GM19438 (cell line): ENCODE results near the gene MMD.

Experiments used
- ATAC-seq: cut with Tn5 transposase; IDR thresholded peaks from one replicate; pipeline ENCODE4 v1.9.1; 2021; ENCODE audit warnings: low read depth; ENCODE audit not compliant: unreplicated experiment

Gene MMD

DNA sequence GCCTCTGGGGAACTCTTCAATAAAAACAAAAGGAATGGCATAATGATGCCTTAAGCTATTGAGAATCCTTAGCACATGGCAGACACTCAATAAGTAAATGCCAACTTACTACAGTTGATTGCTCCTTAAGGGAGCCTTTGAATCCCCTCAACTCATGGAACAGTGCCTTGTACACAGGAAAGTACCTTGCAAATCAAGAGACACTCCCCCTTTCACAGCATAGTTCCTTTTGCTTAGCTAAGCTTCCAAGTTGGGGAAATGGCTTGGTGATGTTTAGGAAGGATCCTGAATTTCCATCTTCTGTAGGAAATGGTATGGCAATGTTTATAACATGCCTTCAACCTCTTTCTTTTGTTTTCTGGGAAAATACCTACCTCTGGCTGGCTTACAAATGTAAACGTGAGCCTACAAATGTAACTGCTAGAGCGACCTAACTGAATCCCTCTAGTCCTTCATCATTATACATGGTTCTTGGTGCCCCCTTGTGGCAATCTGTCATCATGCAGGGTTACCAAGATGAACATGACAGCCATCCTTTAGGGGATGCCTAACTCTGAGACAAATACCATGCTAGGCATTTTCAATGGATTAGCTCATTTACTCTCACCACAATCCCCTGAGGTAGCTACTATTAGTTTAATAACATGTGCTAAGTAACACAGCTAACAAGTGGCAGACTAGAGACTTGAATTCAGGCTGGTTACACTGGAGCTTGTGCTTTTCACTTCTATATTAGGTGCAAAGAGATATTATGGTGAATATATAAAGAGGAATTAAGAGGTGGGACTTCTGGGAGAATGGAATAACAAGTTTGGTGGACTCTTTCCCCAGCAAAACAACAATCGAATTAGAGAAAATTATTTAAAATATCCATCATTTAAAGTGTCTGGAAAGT lies 65.0 kb downstream of the MMD start:
- peak; percentile 89 for ATAC-seq

DNA sequence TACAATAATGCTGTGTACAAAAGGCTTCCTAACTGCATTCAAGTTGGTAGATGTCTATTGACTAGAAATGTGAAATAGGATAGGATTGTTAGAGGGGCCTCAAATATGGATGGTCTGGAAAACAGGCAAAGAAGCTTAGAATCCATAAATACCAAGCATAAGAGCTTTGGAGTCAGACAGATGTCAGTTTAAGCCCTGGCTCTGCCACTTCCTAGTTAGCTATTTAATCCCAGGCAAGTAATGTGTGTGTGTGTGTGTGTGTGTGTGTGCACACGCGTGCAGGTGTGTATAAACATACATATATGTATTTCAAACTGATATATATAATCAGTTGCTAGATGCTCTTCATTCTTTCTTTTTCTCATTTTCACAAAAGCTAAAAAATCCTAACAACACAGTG lies 66.7 kb downstream of the MMD start:
- no peak for ATAC-seq

DNA sequence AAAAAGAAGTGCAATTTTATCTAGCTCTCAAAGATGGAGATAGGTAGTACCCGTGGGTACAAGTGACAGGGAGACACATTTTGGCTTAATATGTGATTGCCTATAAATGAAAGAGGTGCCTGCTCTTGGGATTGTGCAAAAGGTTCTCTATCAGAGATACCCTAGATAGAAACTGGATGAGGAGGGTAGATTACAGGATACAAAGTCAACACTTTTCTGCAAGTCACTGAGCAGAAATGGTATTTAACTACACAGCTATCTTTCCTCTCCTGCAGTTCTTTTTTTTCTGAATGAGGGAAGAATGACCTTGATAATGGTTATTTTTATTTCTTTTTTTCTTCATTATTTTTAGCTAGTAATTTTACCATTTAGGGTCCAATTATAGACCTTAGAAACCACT lies 67.6 kb downstream of the MMD start:
- ATAC-seq, result no peak

DNA sequence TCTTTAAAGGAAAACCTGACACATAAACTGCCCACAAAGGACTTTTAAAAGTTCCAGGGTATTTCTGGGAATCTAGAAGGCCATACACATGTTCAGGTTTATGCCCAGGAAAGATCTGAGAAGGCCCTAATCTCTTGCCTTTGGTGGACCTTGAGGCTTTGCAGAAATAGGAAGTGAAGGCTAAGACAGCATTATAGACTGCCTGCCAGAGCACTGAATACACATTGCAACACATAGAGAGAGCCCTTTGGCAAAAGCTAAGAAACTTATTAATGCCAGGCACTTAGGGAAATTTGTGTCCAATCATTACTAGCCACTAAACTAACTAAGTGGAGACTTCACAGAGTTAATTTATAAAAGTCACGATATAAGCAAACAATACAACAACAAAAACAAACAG lies 70.4 kb downstream of the MMD start:
- no peak for ATAC-seq

DNA sequence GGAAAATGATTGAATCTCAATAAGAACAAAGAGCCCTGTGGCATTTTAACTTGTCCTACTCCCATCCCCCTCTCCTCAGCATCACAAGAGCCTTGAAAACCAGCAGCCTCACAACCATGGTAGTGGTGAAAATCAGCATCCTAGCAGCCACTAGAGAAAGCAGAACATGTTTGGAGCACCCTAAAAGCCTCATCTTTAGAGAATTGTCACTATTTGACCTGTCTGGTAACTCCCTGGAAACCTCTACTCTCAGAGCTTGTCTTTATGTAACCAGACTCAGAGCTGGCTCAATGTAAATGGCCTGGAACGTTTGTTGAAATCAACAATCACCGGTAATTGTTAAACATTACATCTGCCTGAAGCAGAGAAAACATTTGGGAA lies 70.8 kb downstream of the MMD start:
- no peak for ATAC-seq

DNA sequence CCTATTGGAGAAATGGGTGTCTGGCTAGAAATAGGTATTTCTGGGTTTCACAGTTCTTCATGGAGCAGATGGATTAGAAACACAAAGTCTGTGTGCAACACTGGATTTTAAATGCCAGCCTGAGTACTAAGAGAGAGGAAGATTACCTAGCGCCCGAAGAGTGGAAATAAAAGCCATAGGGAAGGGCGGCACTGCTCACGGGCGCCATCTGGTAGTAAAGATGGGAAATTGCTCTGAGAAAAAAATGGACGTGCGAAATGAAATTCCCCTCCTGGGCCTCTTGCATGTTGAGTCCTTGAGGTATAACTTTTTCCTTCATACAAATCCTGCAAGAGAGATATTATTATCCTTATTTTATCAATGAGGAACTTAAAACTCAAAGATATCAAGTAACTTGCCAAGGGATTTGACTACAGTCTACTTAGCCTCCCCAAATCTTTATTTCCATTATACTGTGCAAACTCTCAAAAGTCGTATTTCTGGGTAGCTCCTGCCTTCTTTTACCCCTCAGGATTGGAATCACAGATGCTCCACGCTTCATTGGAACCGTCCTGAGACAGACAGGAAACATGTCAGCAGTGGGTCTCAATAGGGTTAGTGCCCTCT lies 72.8 kb downstream of the MMD start:
- ATAC-seq, result peak; percentile 68

DNA sequence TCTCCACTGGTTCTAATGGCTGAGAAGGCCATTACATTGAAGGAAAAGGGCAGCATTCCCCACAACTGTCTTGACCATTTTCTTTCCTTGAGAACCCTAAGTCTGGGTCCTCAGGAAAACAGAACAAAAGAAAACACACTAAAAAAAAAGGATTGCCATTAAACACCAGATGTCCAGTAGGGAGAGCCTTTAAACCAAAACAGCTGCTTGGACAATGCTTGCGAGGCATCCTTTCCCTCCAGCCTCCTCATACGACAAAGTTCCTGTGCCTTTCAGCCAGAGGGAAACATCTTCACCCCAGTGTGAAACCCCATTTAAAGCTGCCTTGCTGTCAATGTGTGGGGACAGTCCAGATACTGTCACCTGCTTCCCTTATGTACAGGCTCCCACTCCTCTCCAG lies 74.3 kb downstream of the MMD start:
- ATAC-seq, result no peak

DNA sequence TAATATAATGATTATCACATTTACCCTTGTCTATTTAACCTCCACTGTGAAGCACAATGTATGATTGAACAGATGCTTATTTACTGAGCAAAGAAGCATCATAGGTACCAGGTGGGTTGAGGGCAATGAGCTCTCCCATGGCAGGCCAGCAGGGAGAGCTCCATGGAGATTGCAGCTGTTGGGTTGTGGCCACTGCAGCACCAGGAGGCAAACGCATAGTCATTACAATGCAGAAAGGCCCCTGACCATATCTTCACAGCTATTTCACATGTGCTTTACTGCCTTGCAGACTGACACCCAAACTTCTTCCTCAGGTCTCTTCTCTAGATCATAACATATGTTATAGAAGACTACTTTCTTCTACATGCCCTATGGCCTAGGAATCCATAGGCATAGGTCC lies 75.0 kb downstream of the MMD start:
- ATAC-seq, result no peak

DNA sequence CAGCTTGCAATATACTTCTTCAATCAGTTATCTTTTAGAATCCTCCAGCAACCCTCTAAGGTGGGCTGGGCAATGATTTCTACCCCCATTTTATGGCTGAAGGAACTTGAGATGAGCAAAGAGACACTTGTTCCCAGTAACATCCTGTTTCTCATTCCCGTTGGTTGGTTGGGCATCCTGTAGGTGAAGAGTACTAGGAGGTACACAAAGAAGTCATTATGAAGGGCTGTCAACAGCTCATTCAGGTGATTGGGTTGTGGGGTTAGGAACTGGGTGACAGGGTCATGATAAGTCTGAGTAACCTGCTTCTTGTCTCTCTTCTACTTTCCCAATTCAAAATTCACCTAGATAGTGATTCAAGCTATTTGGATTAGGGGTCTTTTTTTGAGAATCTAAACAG lies 76.5 kb downstream of the MMD start:
- no peak for ATAC-seq

DNA sequence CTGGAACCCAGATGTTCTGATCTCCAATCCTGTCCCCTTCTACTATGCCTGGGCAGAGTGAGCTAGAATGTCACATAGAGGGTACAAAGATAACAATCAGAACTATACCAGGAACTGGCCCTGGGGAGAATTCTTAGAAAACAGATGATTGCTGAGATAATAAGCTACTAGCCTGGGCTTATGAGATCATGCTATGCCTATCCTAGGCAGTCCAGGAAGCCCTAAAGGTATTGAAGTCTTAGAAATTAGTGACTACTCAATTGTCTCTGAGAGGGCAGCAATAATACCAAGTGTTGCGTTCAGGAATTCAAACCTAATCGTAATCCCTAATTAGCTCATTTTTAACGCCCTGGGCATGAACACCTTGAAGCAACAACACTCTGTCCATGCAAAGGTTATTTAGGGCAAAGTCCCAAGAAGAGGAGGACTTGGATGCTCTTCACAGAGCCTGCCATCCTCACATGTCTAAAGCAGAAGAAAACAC lies 77.1 kb downstream of the MMD start:
- no peak for ATAC-seq

DNA sequence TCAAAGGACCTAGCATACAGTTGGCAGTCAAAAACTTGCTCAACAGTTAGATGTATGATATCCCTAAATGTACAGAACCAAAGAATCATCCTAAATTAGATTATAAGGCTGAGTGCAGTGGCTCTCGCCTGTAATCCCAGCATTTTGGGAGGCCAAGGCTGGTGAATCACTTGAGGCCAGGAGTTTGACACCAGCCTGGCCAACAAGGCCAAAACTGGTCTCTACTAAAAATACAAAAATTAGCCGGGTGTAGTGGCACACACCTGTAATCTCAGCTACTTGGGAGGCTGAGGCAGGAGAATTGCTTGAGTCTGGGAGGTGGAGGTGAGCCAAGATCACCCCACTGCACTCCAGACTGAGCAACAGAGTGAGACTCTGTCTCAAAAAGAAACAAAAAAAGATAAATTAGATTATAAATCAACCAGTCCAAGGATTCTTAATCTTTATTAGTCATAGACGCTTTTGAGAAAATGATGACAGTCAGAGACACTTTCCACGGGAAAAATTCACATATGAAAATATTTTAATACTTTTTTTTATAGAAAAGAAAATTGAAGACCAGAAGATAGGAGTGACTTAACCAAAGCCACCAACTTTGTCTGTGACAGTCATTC lies 77.6 kb downstream of the MMD start:
- no peak for ATAC-seq

DNA sequence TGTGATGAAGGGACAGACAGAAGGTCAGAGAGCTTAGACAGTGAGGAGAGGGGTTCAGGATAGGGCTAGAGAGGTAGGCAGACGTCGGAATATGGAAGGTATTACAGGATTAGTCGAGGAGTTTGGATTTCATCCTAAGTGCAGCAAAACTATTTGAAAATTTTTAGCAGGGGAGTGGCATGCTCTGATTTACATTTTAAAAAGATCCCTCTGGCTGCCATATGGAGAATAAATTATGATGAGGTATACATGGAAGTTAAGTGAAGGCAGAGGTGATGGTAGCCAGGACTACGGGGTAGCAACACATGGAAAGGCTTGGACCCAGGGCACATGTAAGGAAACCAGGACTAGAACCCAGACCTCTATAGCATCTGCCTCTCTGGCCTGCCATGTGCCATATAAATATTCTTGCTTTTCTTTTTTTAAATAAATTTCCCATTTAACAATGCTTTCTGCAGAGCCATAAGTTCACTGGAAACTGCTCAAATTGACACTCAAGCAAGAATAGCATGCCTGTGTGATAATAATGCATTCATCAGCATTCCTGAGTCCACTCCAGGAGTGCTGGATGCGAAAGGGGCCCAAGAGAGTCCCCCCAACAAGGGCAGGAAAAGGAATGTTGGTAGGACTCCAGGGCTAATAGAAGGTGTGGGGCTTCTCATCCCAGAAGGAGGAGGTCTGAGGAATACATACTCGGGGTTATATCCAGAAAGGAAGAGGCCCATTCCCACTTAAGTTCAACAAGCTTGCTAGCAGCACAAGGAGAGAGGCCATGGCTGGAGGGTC lies 78.6 kb downstream of the MMD start:
- no peak for ATAC-seq
